ENCODE results near the gene OCLN.
"Not testable (repeated sequence)": the region's sequence is repeated elsewhere in the genome, so short reads cannot be mapped to it uniquely, and the experiment has no call there.

DNA sequence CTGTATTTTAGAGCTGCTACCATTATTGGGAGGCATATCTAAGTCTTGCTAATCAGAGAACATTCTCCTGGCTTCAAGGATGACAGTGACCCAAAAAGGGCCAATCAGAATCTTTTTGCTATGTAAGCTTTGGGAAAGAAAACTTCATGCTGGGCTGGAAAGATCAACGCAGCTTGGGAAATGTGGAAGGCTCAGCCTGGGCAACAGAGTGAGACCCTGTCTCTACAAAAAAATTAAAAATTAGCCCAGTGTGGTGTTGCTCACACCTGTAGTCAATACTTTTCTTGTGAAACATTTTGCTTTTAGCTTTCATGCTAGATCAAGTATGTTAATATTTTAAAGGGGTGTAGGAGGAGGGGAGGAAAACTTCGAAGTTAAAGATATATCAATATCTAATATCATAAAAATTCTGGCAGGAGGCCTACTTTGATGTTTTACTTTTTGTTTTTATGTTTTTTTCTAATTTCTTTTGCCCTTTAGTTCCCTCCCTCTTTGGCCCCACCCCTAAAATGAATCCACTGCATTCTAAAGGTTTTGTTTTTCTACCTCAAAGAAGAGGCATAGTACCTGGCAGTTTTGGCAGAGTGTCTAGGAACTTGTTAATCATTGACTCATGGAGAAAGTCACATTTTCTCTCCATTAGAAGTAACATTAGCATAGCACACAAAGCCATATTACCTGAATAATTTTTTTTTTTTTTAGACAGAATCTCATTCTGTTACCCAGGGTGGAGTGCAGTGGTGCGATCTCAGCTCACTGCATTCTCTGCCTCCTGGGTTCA lies 50.4 kb downstream of the OCLN start:
- TF ChIP-seq, protein P1, sequence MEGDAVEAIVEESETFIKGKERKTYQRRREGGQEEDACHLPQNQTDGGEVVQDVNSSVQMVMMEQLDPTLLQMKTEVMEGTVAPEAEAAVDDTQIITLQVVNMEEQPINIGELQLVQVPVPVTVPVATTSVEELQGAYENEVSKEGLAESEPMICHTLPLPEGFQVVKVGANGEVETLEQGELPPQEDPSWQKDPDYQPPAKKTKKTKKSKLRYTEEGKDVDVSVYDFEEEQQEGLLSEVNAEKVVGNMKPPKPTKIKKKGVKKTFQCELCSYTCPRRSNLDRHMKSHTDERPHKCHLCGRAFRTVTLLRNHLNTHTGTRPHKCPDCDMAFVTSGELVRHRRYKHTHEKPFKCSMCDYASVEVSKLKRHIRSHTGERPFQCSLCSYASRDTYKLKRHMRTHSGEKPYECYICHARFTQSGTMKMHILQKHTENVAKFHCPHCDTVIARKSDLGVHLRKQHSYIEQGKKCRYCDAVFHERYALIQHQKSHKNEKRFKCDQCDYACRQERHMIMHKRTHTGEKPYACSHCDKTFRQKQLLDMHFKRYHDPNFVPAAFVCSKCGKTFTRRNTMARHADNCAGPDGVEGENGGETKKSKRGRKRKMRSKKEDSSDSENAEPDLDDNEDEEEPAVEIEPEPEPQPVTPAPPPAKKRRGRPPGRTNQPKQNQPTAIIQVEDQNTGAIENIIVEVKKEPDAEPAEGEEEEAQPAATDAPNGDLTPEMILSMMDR (IDR thresholded peaks at IDR 0.05) = not testable (repeated sequence)
- TF ChIP-seq EP300, POLR2A, POLR2AphosphoS5 (IDR thresholded peaks at IDR 0.05): not testable (repeated sequence)
